ENCODE measurements around the gene ACTL9.

GRCh38 chr19:8724276-8724675 is 25.7 kb upstream of the ACTL9 start:
- TF ChIP-seq CTCF (IDR thresholded peaks at IDR 0.05; ENCODE audit: low read depth, low read length, poor library complexity, severe bottlenecking) (no peak), EZH2phosphoT487 (IDR thresholded peaks at IDR 0.05; ENCODE audit: borderline replicate concordance, low read length) (no peak)
